KG1 (cell line): ENCODE data around the gene LRCH2.
"Not testable (repeated sequence)": the region's sequence is repeated elsewhere in the genome, so short reads cannot be mapped to it uniquely, and the experiment has no call there.

ENCODE experiments used
- DNase-seq: peaks from one replicate; lab custom pipeline; 2025; lab: John Stamatoyannopoulos, UW

Gene LRCH2, protein sequence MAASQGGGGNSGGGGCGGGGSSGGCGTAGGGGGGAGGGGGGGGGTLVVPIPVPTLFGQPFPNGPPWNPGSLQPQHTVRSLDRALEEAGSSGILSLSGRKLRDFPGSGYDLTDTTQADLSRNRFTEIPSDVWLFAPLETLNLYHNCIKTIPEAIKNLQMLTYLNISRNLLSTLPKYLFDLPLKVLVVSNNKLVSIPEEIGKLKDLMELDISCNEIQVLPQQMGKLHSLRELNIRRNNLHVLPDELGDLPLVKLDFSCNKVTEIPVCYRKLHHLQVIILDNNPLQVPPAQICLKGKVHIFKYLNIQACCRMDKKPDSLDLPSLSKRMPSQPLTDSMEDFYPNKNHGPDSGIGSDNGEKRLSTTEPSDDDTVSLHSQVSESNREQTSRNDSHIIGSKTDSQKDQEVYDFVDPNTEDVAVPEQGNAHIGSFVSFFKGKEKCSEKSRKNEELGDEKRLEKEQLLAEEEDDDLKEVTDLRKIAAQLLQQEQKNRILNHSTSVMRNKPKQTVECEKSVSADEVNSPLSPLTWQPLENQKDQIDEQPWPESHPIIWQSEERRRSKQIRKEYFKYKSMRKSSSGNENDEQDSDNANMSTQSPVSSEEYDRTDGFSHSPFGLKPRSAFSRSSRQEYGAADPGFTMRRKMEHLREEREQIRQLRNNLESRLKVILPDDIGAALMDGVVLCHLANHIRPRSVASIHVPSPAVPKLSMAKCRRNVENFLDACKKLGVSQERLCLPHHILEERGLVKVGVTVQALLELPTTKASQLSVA

DNA sequence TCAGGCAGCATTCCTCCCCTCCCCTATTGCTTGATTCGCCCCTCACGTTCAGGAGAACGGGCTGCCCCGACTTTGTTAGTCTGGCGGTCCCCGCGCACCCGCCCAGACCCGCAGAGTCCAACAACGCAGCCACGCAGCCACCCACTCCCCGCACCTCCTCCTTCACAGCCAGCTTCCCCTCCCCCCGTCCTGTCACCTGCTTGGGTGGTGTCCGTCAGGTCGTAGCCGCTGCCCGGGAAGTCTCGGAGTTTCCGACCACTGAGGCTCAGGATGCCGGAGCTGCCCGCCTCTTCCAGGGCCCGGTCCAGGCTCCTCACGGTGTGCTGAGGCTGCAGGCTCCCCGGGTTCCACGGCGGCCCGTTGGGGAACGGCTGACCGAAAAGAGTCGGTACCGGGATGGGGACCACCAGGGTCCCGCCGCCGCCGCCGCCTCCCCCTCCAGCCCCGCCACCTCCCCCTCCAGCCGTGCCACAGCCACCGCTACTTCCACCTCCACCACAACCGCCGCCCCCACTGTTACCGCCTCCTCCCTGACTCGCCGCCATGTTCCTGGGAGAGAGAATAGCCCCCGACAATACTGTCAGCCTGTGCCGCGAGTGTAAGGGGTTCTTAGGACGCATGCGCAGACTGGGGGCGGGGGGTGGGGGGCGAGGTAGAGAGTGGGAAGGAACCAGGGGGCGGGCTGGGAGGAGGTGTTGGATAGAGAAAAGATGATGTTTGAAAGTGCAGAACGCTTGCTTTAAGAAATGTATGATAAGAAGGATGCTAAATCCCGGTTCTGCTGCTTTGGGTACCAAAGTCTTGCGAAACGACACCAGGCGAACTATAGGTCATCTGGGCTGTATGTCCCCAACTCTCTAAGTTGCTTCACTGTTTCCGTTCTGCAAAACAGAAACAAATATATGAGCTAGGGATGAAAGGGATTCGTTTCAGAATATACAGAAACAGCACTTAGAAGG lies at the start of gene LRCH2:
Gene LRCH2, minus strand, starts transcription at position 600 of the 959 bp plus-strand sequence. Its CDS starts 55 bp downstream, at position 545.
- DNase-seq, result no peak

DNA sequence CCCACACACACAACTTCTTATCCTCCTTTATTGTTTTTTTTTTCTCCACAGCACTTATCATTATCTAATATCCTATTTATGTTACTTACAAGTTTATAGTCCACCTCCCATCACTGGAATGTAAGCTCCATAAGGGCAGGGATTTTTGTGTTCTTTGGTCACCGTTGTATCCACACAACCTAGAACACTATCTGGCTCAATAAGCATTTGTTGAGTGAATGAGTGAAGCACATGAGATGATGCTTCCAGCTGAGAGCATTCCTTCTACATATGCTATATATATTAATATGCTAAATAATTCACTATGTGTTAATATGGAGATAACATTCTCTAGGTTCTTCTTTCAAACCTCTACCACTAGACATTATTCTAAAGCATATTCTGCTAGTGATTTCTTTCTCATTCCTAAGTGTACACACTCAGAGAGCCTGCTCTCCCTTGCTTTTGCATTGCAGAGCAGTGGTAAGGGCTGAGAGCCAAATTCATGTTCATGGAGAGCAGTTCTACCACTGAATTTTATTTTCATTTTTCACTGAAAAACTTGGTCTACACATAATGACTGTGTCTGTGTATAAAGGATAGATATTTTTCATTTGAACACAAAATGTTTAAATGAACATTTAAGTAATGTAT lies 35.3 kb upstream of the LRCH2 start:
- DNase-seq, result no peak

GRCh38 chrX:115268421-115268820 lies 34.5 kb upstream of the LRCH2 start:
- DNase-seq, result no peak

DNA sequence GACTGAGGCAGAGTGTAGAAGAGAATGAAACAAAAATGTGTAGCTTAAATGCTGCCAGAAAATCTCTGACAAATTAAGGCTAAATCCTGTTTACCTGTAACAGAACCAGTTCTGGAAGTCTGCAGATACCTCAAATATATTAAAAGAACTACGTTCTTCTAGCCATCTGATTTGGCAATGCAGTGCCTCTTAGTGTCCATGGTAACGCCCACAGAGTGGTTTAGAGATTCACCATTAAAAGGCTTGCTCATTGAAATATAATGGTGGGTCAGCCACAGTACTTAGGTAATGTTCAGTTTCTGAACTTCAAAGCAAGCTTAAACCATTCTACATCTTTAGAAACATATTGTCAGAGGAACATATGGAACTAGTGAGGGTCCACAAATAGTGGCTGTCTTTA lies 32.4 kb upstream of the LRCH2 start:
- no peak for DNase-seq

GRCh38 chrX:115264009-115264408 lies 30.1 kb upstream of the LRCH2 start:
- no peak for DNase-seq

- no peak for DNase-seq
Observed at GRCh38 chrX:115261148-115261547, 27.3 kb upstream of the LRCH2 start.

- no peak for DNase-seq
Observed at GRCh38 chrX:115260330-115260729, 26.4 kb upstream of the LRCH2 start.

- DNase-seq, result no peak
Observed at GRCh38 chrX:115259238-115259875, 25.5 kb upstream of the LRCH2 start.

DNA sequence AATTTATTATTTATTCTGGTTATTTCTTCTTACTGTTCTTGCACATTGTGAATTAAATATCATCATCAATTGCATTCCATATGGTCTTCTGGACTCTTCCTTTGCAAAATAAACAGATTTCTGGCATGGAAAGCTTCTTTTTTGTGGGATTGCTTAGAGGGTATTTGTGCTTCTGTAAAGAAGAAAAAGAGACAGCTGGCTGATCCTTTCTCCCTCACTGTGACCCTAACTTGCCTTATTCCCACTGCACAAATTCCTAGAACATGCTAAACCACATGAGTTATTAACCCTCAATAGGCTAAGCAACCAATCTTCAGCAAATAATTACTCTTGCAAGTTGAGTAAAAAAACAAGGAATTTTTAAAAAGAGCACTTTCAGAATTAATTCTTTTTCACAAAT lies 23.8 kb upstream of the LRCH2 start:
- DNase-seq, result no peak

- no peak for DNase-seq
Observed at GRCh38 chrX:115255003-115255402, 21.1 kb upstream of the LRCH2 start.

GRCh38 chrX:115251458-115252233 lies 17.8 kb upstream of the LRCH2 start:
- no peak for DNase-seq

DNA sequence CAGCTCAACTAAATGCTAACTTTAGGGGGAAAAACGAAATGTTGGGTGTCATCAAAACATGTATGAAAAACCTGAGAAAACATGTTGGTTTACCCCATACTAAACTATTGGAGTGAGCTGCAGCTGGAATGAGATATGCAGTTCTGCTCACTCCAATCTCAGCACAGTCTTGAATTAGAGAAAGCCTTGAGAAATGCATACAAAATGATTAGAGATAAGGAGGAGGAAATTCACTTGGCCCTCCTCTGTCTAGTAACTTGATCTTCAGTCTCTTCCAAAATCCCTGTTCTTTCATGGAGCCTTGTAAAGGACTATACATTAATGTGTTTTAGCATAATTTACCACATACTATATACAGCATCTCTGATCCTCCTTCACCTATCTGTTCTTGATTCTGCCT lies 3.2 kb upstream of the LRCH2 start:
- no peak for DNase-seq

- no peak for DNase-seq
Observed at GRCh38 chrX:115236560-115236959, 2.7 kb upstream of the LRCH2 start.

DNA sequence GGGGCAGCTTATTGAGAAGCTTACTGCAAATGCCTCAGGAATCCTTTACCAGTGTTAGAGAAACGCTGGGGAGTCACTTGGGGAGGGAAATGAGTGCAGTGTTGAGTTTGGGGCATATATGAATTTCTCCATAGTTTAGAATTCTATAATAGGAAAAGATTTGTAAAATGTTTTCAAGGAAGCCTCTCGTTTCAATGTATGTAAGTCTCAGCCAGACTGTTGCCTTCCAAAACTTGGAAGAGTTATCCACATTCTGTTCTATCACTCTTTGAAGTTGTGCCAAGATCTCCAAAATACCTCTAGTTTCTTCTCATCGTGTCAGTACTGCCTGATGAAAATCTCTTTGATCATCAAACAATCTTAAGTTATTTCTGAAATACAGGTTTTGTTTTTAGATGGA lies 565 bp upstream of the LRCH2 start:
- no peak for DNase-seq

GRCh38 chrX:115232933-115233496 lies 881 bp downstream of the LRCH2 start:
- DNase-seq, result no peak

DNA sequence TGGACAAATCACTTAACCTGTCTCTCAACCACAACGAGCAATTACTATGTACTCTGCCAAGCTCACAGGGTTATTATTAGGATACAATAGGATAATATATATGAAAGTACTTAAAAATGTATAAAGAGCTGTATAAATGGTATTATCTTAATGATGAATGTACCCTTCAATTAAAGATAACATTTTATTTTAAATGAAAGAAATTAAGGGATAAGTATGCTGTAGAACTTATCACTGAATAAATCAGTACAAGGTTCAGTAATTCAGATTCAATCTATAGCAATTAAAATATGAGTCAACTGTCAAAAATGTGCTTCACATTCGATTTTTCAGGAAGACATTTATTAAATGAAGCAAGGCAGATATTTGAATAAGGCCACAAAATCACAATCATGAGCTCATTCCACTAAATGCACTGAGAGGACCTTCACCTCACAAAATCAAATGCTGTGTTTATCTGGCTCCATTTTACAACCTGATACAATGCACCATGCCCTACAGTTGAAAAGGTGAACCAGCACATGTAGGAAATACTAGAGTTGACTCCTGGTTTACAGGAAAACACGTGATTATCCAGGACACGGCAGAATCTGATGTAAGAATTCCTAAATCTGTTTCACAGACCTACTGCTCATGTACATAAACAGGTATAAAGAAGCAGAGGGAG lies 4.4 kb downstream of the LRCH2 start:
- no peak for DNase-seq

- DNase-seq, result no peak
Observed at GRCh38 chrX:115226929-115227328, 7.0 kb downstream of the LRCH2 start.

- DNase-seq, result not testable (repeated sequence)
Observed at GRCh38 chrX:115217346-115217745, 16.6 kb downstream of the LRCH2 start.

DNA sequence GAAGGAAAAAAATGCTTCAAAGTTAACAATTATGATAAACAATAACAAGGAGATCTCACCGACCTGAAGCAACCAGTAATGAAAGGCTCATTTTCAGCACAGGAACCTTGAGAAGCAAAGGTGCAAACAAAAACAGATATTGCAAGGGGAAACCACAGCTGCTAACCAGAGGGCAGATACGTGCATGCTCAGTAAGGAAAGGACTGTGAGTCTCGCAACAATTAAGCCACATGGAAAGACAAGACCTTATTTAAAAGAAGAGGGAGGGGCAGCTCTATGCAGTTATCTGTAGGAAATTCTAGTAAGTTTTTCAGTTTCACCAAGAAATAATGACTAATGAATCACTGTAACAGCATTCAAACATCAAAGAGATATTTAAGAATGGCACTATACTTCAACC lies 19.3 kb downstream of the LRCH2 start:
- no peak for DNase-seq

DNA sequence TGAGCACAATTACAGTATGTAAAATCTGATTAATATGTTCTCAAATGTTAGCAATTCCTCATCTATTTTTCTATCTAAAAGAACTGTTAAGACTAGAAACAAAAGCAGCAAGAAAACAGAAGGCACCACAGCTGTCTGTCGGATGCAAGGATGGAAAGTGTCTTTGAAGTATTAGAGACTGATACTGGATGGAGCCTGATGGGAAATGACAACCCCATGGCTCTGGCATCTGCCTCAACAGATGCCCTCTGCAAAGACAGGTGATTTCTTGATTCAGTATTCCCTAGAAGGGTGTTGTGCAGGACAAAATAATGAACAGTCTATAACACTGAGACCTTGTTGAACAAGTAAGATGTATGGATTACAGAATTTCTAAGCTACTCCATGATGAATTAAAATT lies 19.7 kb downstream of the LRCH2 start:
- no peak for DNase-seq
